ENCODE measurements around the gene RBMX2. TPM values are rescaled to one million over a fixed set of nuclear protein-coding genes. Genes with fewer than 3 reads are reported as not detected.

Gene RBMX2
- total and polyA plus RNA-seq, 2 of the 13 experiments (the other 11 are each of a cell fraction or from before 2014, with no cell fraction given): 13.9 to 24.4 TPM

- TF ChIP-seq, protein P1, sequence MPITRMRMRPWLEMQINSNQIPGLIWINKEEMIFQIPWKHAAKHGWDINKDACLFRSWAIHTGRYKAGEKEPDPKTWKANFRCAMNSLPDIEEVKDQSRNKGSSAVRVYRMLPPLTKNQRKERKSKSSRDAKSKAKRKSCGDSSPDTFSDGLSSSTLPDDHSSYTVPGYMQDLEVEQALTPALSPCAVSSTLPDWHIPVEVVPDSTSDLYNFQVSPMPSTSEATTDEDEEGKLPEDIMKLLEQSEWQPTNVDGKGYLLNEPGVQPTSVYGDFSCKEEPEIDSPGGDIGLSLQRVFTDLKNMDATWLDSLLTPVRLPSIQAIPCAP (CRISPR knock-in tag; IDR thresholded peaks at IDR 0.05; ENCODE audit: low read depth): no peak
- TF ChIP-seq ZNF574 (CRISPR knock-in tag; IDR thresholded peaks at IDR 0.05): peak; percentile 37; the same call in 1 of the 2 replicates
- TF ChIP-seq DNMT1 (CRISPR knock-in tag; IDR thresholded peaks at IDR 0.05): no peak
- peak; percentile 59 for TF ChIP-seq TAF1 (CRISPR knock-in tag; IDR thresholded peaks at IDR 0.05)
- TF ChIP-seq, protein P2, sequence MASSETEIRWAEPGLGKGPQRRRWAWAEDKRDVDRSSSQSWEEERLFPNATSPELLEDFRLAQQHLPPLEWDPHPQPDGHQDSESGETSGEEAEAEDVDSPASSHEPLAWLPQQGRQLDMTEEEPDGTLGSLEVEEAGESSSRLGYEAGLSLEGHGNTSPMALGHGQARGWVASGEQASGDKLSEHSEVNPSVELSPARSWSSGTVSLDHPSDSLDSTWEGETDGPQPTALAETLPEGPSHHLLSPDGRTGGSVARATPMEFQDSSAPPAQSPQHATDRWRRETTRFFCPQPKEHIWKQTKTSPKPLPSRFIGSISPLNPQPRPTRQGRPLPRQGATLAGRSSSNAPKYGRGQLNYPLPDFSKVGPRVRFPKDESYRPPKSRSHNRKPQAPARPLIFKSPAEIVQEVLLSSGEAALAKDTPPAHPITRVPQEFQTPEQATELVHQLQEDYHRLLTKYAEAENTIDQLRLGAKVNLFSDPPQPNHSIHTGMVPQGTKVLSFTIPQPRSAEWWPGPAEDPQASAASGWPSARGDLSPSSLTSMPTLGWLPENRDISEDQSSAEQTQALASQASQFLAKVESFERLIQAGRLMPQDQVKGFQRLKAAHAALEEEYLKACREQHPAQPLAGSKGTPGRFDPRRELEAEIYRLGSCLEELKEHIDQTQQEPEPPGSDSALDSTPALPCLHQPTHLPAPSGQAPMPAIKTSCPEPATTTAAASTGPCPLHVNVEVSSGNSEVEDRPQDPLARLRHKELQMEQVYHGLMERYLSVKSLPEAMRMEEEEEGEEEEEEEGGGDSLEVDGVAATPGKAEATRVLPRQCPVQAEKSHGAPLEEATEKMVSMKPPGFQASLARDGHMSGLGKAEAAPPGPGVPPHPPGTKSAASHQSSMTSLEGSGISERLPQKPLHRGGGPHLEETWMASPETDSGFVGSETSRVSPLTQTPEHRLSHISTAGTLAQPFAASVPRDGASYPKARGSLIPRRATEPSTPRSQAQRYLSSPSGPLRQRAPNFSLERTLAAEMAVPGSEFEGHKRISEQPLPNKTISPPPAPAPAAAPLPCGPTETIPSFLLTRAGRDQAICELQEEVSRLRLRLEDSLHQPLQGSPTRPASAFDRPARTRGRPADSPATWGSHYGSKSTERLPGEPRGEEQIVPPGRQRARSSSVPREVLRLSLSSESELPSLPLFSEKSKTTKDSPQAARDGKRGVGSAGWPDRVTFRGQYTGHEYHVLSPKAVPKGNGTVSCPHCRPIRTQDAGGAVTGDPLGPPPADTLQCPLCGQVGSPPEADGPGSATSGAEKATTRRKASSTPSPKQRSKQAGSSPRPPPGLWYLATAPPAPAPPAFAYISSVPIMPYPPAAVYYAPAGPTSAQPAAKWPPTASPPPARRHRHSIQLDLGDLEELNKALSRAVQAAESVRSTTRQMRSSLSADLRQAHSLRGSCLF (CRISPR knock-in tag; IDR thresholded peaks at IDR 0.05; ENCODE audit: borderline replicate concordance): no peak
- peak; percentile 88 for TF ChIP-seq GMEB1 (CRISPR knock-in tag; IDR thresholded peaks at IDR 0.05; ENCODE audit: borderline replicate concordance)
- no peak for TF ChIP-seq PREB (CRISPR knock-in tag; IDR thresholded peaks at IDR 0.05)
- no peak for TF ChIP-seq DRAP1 (CRISPR knock-in tag; IDR thresholded peaks at IDR 0.05)
- TF ChIP-seq PAX8 (CRISPR knock-in tag; IDR thresholded peaks at IDR 0.05; ENCODE audit: borderline replicate concordance): no peak
- TF ChIP-seq DMAP1 (CRISPR knock-in tag; IDR thresholded peaks at IDR 0.05): 0 out of 2 replicates have a peak, but pooled peaks have one; percentile 49
- TF ChIP-seq, protein P3, sequence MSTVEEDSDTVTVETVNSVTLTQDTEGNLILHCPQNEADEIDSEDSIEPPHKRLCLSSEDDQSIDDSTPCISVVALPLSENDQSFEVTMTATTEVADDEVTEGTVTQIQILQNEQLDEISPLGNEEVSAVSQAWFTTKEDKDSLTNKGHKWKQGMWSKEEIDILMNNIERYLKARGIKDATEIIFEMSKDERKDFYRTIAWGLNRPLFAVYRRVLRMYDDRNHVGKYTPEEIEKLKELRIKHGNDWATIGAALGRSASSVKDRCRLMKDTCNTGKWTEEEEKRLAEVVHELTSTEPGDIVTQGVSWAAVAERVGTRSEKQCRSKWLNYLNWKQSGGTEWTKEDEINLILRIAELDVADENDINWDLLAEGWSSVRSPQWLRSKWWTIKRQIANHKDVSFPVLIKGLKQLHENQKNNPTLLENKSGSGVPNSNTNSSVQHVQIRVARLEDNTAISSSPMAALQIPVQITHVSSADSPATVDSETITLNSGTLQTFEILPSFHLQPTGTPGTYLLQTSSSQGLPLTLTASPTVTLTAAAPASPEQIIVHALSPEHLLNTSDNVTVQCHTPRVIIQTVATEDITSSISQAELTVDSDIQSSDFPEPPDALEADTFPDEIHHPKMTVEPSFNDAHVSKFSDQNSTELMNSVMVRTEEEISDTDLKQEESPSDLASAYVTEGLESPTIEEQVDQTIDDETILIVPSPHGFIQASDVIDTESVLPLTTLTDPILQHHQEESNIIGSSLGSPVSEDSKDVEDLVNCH (CRISPR knock-in tag; IDR thresholded peaks at IDR 0.05): no peak
Observed at GRCh38 chrX:130401415-130402207, at the start of gene RBMX2 (continued).
